Mesothelial cell of epicardium (in vitro differentiated cells): ENCODE data around the gene MAML2. TPM values are rescaled to one million over a fixed set of nuclear protein-coding genes. Genes with fewer than 3 reads are reported as not detected.

Source experiments
- DNase-seq, 2 experiments: peaks; one replicate each; pipeline ENCODE4 v3.0.0; 2021; ENCODE audit warnings: low spot score in 2 of 2; ENCODE audit not compliant: unreplicated experiment in 2 of 2
- H3K27ac Mint-ChIP-seq: 2 replicates; pipeline ENCODE4 v1.8.0; 2021; ENCODE audit warnings: mixed read lengths
- H3K27me3 Mint-ChIP-seq: 2 replicates; pipeline ENCODE4 v1.8.0; 2021; ENCODE audit warnings: low read depth, mixed read lengths
- H3K36me3 Mint-ChIP-seq: 2 replicates; pipeline ENCODE4 v1.8.0; 2021; ENCODE audit warnings: mixed read lengths
- H3K4me1 Mint-ChIP-seq: 2 replicates; pipeline ENCODE4 v1.8.0; 2021; ENCODE audit warnings: mixed read lengths
- H3K4me3 Mint-ChIP-seq: 2 replicates; pipeline ENCODE4 v1.8.0; 2021; ENCODE audit warnings: mild to moderate bottlenecking, moderate library complexity, mixed read lengths
- H3K9me3 Mint-ChIP-seq: 2 replicates; pipeline ENCODE4 v1.8.0; 2021; ENCODE audit warnings: mixed read lengths
- total RNA-seq: library from RNA; stranded (reverse); gene quantifications from 3 replicates; pipeline ENCODE4 v1.2.1, GENCODE V29; 2021
- TF ChIP-seq, protein P1 (sequence below): fragments of 200-600 bp; sonication (generic); IDR thresholded peaks from one replicate; pipeline ENCODE4 v1.5.0; 2021; ENCODE audit warnings: antibody characterized with exemption; ENCODE audit not compliant: unreplicated experiment

Gene MAML2
- total RNA-seq, 1 donor from 2014 or later, result 38.3 TPM

DNA sequence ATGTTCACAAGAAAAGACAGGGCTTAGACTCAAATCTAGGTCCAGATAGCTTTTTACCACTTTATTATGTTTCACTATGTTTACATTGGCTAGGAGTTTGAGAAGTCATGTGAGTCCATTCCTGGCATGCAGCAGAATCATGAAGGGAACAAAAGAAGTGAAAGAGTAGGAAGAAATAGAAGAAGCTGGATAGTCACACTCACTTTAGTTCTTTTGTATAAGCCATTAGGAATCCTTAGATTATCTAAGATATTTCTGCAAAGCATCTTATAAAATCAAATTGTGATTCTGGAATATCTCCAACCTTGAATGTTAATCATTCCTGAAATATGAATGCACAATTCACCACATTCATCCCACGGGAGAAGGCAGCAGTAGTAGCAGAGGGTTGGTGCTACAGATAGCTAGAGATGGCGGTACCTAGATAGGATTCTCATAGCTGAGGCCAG, 31.9 kb downstream of the MAML2 start:
- no peak overlapping the region for H3K4me3 Mint-ChIP-seq
- peaks cover 4% of the 10 kb centered on the region for H3K36me3 Mint-ChIP-seq
- TF ChIP-seq, protein P1, sequence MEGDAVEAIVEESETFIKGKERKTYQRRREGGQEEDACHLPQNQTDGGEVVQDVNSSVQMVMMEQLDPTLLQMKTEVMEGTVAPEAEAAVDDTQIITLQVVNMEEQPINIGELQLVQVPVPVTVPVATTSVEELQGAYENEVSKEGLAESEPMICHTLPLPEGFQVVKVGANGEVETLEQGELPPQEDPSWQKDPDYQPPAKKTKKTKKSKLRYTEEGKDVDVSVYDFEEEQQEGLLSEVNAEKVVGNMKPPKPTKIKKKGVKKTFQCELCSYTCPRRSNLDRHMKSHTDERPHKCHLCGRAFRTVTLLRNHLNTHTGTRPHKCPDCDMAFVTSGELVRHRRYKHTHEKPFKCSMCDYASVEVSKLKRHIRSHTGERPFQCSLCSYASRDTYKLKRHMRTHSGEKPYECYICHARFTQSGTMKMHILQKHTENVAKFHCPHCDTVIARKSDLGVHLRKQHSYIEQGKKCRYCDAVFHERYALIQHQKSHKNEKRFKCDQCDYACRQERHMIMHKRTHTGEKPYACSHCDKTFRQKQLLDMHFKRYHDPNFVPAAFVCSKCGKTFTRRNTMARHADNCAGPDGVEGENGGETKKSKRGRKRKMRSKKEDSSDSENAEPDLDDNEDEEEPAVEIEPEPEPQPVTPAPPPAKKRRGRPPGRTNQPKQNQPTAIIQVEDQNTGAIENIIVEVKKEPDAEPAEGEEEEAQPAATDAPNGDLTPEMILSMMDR, result no peak
- H3K9me3 Mint-ChIP-seq, result no peaks in the 10 kb centered on the region
- H3K4me1 Mint-ChIP-seq, result peaks cover 91% of the 10 kb centered on the region
- DNase-seq, result no peak
- H3K27ac Mint-ChIP-seq, result peak overlapping the region; percentile 81
- H3K27me3 Mint-ChIP-seq, result no peaks in the 10 kb centered on the region

DNA sequence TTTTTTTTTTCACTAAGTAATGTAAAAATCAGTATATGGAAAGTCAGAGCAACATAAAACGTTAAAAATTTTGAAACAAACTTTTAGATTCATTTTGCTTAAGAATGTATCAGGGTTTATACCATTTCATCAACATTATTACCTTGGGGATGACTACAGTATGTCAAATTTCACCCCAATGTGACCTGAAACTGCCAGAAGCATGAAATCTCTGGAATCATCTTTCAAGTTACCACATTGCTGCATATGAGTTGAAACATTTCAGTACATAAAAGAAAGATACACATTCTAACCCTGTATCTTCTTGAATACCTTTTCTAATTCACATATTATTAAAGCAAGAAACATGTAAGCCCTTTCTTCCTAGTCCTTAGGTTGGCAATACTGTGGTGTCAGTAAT, 32.8 kb downstream of the MAML2 start:
- TF ChIP-seq, protein P1, result no peak
- no peaks in the 10 kb centered on the region for H3K9me3 Mint-ChIP-seq
- H3K27me3 Mint-ChIP-seq, result no peaks in the 10 kb centered on the region
- peak overlapping the region; percentile 81 for H3K27ac Mint-ChIP-seq
- no peaks in the 10 kb centered on the region for H3K36me3 Mint-ChIP-seq
- no peak overlapping the region for H3K4me3 Mint-ChIP-seq
- DNase-seq, result no peak
- peaks cover 90% of the 10 kb centered on the region for H3K4me1 Mint-ChIP-seq

DNA sequence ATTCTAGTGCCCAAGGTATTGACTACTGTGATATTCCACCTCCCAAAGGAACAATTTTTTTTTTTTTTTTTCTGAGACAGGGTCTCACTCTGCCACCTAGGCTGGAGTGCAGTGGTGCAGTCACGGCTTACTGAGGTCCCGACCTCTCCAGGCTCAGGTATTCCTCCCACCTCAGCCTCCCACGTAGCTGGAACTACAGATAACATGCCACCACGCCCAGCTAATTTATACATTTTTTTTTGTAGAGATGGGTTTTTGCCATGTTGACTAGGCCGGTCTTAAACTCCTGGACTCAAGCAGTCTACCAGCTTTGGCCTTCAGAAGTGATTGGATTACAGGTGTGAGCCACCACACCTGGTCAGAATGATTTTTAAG, 33.4 kb downstream of the MAML2 start:
- H3K36me3 Mint-ChIP-seq, result no peaks in the 10 kb centered on the region
- TF ChIP-seq, protein P1, result no peak
- H3K4me3 Mint-ChIP-seq, result no peak overlapping the region
- peaks cover 88% of the 10 kb centered on the region for H3K4me1 Mint-ChIP-seq
- DNase-seq, result no peak
- H3K27me3 Mint-ChIP-seq, result no peaks in the 10 kb centered on the region
- H3K9me3 Mint-ChIP-seq, result no peaks in the 10 kb centered on the region
- H3K27ac Mint-ChIP-seq, result peak overlapping the region; percentile 99

DNA sequence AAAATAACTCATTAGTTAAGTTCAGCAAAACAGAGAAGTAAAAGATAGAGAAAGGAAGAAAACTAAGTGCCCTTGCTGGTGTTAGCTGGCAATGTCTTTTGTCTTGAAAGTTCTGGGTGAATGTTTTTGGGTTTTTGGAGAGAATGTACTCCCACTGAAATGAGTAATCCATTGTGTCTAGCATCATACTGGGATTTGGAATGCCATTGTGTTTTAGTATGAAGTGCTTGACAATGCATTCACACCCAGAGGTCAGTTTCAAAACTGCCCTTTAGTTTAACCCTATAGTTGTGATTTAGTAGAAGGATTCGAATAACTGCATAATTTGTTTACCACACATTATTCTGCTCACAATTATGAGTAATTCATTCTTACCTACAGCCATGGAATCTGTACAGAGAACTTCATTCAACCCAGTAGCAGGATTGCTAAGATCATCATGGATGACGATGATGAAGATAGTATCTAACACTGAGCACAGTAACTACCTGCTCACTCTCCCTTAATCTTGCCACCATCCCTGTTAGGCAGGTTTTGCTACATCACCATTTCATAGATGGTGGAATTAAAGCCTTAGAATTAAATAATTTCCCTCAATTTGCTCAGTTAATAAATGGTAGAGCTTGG, 33.9 kb downstream of the MAML2 start:
- Mint-ChIP-seq H3K4me1 (peaks cover 88% of the 10 kb centered on the region), H3K4me3 (no peak overlapping the region), H3K9me3 (no peaks in the 10 kb centered on the region), H3K27ac (peak overlapping the region; percentile 99), H3K27me3 (no peaks in the 10 kb centered on the region), H3K36me3 (no peaks in the 10 kb centered on the region)
- TF ChIP-seq, protein P1, result no peak
- DNase-seq, result no peak

DNA sequence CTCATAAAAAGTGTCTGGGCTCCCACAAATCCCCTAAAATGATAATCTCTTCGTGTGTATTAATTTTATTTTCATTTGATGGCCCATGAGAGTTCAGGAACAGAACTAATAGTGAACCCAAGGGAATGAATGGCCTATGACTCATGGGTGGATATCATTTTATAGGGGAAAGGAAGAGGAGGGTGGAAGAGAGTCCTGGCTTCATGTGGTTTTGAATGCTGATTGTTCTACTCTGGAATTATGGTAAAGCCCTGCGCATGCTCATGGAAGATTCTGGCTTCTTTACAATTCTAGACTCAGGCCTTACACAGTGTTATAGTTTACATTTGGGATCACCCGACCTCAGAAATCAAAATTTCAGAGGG, 35.2 kb downstream of the MAML2 start:
- Mint-ChIP-seq H3K27me3 (no peaks in the 10 kb centered on the region), H3K27ac (peak overlapping the region; percentile 99), H3K9me3 (no peaks in the 10 kb centered on the region), H3K4me1 (peaks cover 86% of the 10 kb centered on the region), H3K36me3 (no peaks in the 10 kb centered on the region), H3K4me3 (peak overlapping the region; percentile 46)
- DNase-seq, result no peak
- TF ChIP-seq, protein P1, result no peak
